ENCODE measurements around the gene GFRA1.

- TF ChIP-seq CTCF (conservative IDR thresholded peaks at IDR 0.05; ENCODE audit: low read depth, low read length) (no peak), EZH2 (IDR thresholded peaks at IDR 0.05; ENCODE audit: borderline replicate concordance, low read depth, low read length, poor library complexity, severe bottlenecking) (no peak)
Measured at GRCh38 chr10:116312548-116312947, 39.5 kb upstream of the GFRA1 start.

All from A673 (cell line).